ENCODE data around the gene STMND1.
"Not testable (repeated sequence)": the region's sequence is repeated elsewhere in the genome, so short reads cannot be mapped to it uniquely, and the experiment has no call there.

The STMND1 gene

DNA sequence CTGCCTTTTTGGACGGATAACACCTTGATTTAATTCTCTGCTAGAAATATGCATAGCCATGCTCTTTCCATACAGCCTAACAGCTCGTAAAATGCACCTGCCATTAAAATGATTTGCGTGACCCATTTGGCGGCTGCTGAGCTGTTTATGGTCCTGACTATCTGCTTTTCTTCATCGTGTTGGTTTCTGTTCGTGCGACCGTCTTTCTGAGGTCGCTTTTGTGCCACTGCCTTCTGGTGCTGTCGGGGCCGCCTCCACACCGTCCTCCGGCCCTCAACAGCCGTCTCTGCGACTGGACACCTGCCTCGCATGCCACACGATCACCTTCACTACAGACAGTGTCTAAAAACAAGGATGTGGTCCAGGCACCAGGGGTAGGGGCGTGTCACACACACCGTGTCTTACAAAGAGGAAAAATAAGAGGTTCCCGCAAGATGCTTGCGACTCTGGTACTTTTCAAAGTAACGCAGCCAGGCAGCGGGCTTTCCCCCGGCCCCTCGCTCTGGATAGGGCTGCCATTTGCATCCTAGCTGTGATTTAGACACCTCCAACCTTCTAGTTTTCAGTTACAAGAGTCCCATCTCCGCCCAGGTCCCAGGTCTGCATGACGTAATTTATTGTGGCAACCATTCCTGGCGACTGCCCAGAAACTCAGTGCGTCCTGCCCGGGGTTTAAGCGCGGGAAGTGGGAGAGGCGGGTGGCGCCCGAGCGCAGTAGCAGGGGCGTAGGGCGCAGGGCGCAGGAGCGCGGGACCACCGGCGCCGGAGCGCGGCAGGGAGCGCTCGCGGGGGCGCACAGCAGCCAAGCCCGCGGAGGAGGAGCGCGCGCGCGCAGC lies at the start of gene STMND1:
Gene STMND1, plus strand, starts transcription at position 629 of the 836 bp plus-strand sequence. CDS start 208 bp downstream, outside the sequence.
- no peak for DNase-seq (ENCODE audit: low read depth in 2 of 2)

DNA sequence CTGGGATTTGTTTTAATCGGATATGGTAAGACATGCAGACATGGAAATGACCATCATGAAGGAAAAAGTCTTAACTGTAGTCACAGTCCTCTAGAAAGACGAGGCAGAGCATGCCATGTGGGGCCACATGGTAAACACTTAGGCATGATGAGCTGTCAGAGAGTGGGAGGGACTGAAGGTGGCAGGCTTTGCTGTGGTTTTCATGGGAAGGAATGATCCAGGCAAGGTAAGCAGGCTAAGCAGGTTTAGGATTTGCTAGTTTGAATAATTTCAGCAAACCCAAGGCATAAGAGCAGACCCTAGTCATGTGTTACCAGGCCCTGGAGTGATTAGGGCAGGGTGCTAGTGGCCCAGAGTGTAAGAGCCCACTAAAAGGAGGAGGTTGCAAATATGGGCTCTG lies 47.2 kb upstream of the STMND1 start:
- no peak for DNase-seq (ENCODE audit: low read depth in 2 of 2)

DNA sequence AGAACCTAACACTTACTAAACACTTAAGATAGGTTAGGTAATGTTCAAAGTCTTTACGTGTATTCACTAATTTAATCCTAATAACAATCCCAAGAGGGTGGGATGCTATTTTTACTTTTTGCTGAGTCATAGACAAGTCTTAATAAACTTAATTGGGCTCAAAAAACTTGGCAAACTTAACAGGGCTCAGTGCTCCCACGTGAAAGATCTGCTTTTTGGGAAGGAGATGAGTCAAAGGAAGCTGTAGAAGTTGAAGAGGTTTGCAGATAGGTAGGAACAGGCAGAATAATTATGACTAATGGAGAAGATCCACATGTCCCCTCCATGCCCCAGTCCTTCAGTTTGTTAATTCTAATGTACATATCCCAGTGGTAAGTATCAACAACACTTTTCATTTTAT lies 44.5 kb upstream of the STMND1 start:
- no peak for DNase-seq (ENCODE audit: low read depth in 2 of 2)

DNA sequence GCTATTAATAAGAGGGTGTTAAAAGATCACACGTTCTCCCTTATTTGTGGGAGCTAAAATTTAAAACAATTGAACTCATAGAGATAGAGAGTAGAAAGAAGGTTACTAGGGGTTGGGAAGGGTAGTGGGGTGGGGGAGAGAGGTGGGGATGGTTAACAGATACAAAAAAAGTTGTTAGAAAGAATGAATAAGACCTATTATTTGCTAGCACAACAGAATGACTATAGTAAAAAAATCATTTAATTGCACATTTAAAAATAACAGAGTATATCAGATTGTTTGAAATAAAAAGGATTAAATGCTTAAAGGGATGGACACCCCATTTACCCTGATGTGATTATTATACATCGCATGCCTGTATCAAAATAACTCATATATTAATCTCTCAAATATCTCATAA lies 43.3 kb upstream of the STMND1 start:
- no peak for DNase-seq (ENCODE audit: low read depth in 2 of 2)

DNA sequence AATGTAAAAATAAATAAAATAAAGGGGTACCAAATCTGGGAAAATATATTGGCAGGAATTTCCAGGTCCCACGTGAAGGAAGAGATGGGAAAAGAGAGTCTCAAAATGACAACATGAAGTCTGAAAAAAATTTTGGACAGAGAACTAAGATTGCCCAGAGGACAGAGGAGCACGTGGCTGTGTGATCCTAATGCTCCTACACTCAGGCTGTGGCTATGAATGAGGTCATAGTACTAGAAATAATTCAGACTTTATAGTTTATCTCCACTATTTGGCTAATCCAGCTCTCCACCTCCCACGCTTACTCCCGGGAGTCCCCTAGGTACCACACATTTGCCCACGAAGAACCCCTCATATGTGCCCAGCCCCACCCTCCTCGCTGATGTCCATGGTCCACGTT lies 42.8 kb upstream of the STMND1 start:
- no peak for DNase-seq (ENCODE audit: low read depth in 2 of 2)

DNA sequence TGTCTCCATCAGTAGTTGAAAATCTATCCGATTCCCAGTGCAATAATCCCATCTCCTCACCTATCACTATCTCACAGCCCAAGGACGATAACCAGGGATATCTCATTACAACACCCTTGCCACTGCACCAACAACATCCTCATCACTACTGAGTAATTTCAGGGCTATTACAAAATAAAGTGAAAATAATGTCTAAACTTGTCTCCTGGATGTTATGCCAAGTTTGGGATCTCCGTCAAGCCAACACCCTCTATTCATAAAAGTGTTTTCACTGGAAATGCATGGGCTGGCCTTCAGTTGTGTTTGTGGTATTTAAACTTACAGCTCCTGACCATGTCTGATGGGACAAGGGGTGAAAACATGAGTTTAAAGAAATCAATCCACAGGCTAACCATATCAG lies 42.0 kb upstream of the STMND1 start:
- no peak for DNase-seq (ENCODE audit: low read depth in 2 of 2)

DNA sequence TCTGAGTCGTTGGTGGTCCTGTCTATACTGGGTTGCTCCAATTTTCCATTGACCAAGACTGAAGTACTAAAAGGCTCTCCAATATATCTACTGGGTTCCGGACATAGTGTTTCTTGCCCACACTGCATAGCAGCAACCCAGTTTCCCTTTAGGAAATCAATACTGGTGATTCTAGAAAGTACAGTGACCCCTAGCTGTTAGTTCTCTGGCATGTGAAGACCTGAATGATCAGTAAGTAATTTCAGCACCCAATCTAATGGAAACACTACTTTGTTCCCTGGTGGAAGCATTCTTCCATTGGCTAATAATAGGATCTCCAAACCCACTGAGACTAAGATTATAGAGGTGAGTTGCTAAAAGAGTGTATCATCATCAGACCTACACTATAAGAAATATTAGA lies 40.8 kb upstream of the STMND1 start:
- no peak for DNase-seq (ENCODE audit: low read depth in 2 of 2)

DNA sequence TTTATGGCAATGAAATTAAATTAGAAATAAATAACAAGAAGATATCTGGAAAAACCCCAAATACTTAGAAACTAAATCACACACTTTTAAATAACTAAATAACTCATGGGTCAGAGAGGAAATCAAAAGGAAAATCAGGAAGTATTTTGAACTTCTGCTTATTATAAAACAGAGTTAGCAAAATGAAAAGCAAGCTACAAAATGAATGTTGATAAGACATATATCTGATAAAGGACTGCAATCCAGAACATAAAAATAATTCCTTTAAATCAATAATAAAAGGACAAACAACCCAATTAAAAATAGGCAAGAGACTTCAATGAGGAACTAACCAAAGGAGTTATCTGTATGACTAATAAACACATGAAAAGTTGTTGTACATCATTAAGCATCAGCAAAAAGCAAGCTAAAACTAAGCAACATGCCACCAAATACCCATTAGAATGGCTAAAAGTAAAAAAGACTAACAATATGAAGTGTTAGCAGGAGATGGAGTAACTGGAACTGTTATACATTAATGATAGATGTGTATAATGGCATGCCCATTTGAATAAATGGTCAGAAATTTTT lies 38.9 kb upstream of the STMND1 start:
- no peak for DNase-seq (ENCODE audit: low read depth in 2 of 2)

DNA sequence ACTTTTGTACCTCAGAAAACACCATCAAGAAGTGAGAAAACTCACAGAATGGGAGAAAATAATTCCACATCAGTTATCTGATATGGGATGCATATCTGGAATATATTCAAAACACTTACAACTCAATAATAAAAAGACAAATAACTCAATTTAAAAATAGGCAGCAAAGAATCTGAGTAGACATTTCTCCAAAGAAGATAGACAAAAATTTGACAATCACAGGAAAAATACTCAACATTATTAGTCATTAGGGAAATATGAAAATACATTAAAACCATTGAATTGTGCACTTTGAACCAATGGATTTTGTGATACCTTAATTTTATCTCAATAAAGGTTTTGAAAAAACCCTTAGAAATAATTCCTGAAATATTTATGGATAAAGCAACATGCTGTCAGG lies 36.9 kb upstream of the STMND1 start:
- no peak for DNase-seq (ENCODE audit: low read depth in 2 of 2)

DNA sequence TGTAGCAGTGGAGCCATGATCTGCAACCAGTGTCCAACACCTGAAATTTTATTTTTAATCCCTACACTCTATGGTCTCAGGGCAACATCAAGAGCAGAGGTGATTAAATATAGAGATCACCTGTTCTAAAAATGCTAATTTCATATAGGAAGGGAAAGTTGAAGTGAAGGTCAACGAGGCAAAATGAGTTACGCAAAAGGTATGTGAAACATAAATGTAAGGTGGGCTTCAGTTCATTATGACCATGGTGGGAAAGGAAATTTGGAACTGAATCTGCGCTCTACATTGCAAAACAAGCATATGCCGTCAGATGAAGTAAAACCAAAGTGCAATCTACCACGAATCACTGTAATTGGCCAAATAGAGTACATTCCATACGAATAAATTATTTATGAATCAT lies 35.2 kb upstream of the STMND1 start:
- no peak for DNase-seq (ENCODE audit: low read depth in 2 of 2)

DNA sequence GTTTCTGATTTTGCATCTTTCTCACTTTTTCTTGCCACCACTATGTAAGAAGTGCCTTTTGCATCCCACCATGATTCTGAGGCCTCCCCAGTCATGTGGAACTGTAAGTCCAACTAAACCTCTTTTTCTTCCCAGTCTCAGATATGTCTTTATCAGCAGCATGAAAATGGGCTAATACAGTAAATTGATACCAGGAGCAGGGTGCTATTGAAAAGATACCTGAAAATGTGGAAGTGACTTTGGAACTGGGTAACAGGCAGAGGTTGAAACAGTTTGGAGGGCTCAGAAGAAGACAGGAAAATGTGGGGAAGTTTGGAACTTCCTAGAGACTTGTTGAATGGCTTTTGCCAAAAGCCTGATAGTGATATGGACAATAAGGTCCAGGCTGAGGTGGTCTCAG lies 32.9 kb upstream of the STMND1 start:
- not testable (repeated sequence) for DNase-seq (ENCODE audit: low read depth in 2 of 2)

DNA sequence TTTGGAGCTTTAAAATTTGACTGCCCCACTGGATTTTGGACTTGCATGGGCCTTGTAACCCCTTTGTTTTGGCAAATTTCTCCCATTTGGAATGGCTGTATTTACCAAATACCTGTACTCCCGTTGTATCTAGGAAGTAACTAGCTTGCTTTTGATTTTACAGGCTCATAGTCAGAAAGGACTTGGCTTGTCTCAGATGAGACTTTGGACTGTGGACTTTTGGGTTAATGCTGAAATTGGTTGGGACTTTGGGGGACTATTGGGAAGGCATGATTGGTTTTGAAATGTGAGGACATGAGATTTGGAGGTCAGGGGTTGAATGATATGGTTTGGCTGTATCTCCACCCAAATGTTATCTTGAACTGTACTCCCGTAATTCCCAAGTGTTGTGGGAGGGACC lies 31.4 kb upstream of the STMND1 start:
- DNase-seq (ENCODE audit: low read depth in 2 of 2) = not testable (repeated sequence)

DNA sequence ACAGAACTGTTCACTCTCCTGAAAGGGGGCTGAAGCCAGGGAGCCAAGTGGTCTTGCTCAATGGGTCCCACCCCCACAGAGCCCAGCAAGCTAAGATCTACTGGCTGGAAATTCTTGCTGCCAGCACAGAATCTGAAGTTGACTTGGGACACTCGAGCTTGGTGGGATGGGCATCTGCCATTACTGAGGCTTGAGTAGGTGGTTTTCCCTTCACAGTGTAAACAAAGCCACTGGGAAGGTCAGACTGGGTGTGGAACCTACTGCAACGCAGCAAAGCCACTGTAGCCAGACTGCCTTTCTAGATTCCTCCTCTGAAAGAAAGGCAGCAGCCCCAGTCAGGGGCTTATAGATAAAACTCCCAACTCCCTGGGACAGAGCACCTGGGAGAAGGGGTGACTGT lies 28.3 kb upstream of the STMND1 start:
- DNase-seq (ENCODE audit: low read depth in 2 of 2) = not testable (repeated sequence)

DNA sequence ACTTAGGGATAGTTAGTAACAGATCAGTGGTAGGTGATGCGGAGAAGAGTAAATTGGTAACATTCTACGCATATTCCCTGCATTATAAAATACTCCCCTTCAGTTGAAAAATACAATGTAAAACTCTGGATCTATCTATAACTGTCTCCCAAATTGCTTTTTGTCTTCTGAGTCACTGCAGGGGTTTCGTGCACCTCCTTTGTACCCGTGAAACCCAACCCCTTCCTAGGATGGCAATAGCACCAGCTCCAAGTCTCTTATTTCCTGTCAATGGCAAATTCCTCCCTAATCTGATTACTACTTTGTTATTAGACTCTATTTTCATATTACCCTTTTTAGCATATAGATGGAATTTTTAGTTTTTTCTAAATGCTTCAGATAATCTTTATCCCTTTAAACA lies 20.6 kb upstream of the STMND1 start:
- DNase-seq (ENCODE audit: low read depth in 2 of 2) = no peak

DNA sequence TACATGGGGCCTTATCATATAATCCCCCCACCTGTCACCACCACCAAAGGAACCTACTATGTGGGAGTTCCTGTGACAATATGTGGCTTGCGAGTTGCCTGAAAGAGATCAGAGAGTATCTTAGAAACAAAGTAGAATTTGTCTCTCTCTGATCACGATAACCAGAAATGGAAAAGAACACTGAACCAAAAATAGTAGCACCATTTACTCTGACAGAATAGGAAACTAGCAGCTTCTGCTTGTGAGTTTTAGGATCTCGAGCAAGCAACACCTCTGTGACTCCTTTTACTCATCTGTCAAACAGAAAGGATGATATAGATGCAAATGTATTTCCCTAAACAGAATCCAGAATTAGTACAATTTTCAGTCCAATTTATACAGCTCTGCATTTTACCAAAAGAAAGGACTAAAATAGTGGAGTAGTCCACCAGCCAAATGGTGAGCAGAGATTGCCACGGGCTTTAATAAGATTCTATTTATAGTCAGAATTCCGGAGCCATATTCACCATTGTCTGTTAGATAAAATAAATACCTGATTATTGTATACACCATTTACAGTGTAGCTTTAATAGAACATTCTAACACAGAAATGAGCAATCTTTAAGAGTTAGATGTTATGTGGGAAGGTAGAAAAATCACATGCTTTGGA lies 19.9 kb upstream of the STMND1 start:
- DNase-seq (ENCODE audit: low read depth in 2 of 2) = no peak

DNA sequence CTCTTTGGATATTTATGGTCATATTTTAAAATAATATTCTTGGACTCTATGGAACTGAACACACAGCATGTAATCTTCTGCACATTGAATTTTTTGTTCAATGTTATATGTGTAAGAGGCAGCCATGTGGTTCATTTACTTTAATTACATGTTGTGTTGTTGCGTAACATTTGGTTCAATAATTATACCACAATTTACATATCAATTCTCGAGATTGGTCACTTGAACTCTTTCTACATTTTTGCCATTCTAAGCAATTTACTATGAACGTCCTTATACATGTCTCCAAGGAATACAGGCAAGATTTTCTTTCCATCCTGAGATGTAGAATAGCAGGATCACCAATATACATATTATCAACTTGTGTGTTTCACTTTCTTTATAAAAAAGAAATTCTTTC lies 18.5 kb upstream of the STMND1 start:
- no peak for DNase-seq (ENCODE audit: low read depth in 2 of 2)

DNA sequence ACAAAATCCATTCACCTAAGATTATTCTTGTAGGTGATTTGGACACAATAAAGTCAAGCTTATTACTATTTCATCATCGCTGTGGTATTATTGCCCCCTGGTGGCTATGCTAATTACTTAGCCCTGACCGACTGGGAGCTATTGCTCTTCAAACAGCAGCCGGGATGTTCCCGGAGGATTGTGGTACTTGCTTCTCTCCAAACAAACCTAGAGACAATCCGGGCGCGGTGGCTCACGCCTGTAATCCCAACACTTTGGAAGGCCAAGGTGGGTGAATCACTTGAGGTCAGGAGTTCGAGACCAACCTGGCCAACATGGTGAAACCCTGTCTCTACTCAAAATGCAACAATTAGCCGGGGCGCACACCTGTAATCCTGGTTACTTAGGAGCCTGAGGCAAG lies 15.4 kb upstream of the STMND1 start:
- no peak for DNase-seq (ENCODE audit: low read depth in 2 of 2)

DNA sequence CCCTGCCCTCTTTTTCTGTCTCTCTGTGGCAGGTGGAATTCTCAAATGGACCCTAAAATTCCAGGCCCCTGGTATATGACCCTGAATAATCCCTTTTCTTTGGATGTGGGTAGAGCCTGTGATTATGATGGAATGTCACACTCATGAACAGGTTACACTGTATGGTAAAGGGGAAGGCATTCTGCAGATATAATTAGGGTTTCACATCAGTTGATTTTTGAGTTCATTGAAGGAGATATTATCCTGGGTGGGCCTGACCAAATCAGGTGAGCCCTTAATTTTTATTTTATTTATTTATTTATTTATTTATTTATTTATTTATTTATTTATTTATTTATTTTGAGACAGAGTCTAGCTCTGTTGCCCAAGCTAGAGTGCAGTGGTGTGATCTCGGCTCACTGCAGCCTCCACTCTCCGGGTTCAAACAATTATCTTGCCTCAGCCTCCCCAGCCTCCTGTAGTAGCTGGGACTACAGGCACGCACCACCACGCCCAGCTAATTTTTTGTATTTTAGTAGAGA lies 13.7 kb upstream of the STMND1 start:
- DNase-seq (ENCODE audit: low read depth in 2 of 2) = no peak

DNA sequence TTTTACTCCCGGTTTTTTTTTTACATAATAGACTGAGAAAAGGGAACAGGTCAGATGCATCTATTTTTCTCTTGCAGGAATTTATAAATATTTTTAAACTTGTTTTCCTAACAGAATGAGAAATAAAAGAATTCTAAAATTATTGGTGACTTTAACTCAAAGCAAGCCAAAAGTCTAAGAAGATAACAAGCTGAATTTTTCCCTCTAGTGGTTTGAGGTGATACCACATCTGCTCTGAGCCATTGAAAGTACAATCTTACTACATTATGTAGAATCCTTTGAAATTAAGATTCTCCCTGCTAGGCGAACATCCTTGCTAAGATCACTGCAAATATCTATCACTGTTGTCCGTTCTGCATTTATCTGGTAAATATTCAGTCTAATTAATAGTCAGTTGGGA lies 10.7 kb upstream of the STMND1 start:
- no peak for DNase-seq (ENCODE audit: low read depth in 2 of 2)

DNA sequence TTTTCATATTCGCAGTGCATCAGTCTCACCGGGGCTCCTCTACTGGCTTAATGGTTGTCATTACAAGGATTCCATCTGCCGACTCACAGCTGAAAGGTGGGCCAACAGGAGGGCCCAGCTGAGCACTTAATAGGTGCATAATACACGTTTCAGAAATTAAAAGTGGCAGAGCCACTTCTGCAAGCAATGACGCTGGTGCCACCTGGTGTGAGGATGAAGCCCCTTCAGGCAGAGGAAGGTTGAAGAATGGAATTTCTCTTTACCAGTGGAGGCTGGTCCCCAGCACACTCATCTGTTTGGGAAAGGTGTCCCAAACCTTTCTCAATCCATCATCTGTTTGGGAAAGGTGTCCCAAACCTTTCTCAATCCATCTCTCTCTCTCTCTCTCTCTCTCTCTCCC lies 8.2 kb upstream of the STMND1 start:
- DNase-seq (ENCODE audit: low read depth in 2 of 2) = no peak

DNA sequence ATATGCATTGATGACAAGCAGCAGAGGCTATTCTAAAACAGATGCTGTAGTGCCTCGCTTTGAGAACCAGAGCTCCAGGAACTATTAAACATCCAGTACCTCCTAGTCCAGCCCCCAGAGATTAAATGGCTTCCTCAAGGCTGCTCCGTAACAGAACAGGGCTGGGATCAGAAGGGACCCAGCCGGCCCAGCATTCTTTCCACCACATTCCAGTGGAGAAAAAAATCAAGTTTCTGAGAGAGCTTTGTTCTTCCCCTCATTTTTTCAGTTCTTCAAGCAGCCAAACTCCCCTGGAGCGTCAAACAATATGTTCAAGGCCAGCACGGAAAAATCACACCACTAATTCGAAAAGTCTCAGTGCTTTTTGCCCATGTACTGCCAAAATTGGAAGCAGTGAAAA lies 5.8 kb upstream of the STMND1 start:
- DNase-seq (ENCODE audit: low read depth in 2 of 2) = no peak

DNA sequence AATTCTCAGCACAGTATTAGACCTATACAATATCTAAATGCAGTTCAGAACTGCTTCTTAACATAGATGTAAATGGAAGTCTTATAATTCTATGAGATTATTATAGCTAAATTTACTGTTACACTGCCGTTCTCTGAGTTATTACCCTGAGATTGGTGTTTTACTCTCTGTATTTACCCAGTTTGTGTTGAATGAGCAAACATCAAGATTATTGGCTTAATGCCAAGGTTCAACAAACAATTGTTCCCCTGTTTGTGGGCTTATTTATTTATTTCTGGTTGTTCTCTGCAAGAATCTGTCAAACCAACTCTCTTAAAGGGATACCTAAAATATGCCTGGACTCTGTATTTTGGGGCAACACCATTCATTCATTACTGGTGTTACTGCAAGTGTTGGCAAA lies 5.2 kb upstream of the STMND1 start:
- no peak for DNase-seq (ENCODE audit: low read depth in 2 of 2)

DNA sequence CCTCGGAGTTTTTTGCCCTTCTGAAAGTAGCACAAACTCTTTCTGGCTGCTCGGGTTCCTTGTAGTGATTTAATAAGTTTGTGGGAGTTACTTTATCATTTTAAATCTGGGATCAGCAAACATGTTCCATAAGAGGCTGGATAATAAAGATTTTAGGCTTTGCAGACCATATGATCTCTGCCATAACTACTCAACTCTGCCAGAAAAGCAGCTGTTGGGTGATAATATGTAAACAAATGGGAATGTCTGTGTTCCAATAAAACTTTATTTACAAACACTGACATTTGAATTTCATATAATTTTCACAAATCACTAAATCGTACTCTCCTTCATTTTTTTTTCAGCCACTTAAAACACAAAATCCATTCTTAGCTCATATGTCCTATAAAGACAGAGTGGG lies 3.9 kb upstream of the STMND1 start:
- DNase-seq (ENCODE audit: low read depth in 2 of 2) = no peak
